ENCODE data around the gene TLR4.

Gene TLR4

DNA sequence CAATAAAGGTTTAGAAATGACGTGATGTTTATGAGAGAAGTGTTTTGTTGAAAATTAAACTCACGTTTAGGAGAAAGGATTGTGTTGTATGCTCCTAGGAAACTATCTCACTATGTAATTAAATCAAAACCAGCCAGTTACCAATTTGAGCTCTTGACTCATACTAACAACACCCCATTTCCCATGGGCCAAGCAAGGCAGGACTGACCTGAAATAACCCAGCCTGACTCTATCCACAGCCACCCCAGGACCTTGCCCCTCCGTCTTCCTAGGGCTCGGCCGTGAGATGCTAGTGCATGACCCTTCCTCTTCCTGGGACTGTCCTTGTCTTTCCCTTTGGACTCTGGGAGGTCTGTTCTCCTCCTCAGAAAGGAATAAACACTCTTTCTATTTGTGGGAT is 16.4 kb downstream of the TLR4 start:
- TF ChIP-seq CTCF (IDR thresholded peaks at IDR 0.05; ENCODE audit: low read depth, low read length): no peak
- no peak overlapping the region for H3K4me3 ChIP-seq (ENCODE audit: low read depth, low read length)

DNA sequence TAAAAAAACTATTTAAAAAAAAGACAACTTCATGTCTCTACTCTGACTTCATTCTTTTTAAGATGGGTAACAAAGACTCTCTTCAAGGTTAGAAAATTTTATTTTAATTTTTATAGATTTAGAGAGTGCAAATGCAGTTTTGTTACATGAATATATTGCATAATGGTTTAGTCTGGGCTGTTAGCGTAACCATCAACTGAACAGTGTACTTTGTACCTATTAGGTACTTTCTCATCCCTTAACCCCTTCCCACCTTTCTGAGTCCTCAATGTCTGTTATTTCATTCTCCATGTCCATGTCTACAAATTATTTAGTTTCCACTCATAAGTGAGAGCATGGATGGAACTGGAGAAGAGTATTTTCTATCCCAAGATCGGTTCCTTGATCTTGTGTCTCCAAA is 16.8 kb downstream of the TLR4 start:
- no peak for TF ChIP-seq CTCF (IDR thresholded peaks at IDR 0.05; ENCODE audit: low read depth, low read length)
- no peak overlapping the region for H3K4me3 ChIP-seq (ENCODE audit: low read depth, low read length)

DNA sequence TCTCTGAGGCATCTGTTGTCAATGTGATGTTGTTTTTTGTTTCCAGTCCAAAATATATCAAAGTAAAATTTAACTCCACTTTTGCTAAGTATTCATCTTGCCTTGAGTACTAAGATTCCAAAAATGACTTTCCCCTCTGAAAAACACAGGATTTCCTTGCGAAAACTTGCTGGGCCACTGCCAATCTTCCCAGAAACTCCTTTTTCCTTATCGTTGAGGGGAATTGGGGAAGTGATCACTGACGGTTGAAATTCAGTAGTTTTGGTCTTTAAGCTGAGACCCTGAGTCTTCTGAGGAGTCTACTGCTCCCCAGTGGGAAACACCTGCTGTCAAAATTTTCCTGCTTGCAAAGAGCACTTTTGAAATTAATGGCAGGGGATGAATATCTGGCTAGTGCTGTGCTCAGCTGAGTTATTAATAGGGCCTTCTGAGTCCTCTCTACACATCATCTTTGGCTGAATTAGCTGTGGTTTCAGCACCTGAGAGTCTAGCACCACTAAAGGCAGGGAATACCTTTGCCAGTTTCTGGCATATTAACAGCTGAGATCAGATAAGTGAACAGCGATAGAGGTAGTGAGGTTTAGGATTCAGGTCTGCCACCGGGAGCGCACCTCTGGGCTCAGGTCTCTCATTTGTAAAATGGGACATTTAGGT is 18.0 kb downstream of the TLR4 start:
- no peak overlapping the region for H3K4me3 ChIP-seq (ENCODE audit: low read depth, low read length)
- no peak for TF ChIP-seq CTCF (IDR thresholded peaks at IDR 0.05; ENCODE audit: low read depth, low read length)

- H3K4me3 ChIP-seq (ENCODE audit: low read depth, low read length): no peak overlapping the region
- TF ChIP-seq CTCF (IDR thresholded peaks at IDR 0.05; ENCODE audit: low read depth, low read length): no peak
Observed at GRCh38 chr9:117723986-117724625, 19.9 kb downstream of the TLR4 start.

- no peak for TF ChIP-seq CTCF (IDR thresholded peaks at IDR 0.05; ENCODE audit: low read depth, low read length)
- no peak overlapping the region for H3K4me3 ChIP-seq (ENCODE audit: low read depth, low read length)
Observed at GRCh38 chr9:117725426-117725887, 21.3 kb downstream of the TLR4 start.

DNA sequence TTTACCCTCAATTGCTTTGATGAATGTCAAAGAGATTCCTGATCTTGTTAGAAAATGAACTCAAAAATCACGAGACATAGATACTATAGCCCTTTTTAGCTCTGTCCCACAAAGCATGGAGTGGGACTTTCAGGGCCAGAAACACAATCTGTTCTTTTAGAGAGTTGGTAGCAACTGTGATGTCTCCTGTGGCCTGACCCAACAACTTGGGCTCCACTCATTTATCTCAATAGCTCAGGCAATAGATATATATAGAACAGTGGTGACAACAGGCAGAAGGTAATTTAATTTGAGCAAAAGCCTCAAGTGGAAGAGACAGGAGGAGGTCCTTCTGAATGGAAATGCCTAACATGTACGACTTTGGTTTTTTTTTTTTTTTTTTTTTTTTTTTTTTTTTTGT is 25.2 kb downstream of the TLR4 start:
- no peak for TF ChIP-seq CTCF (IDR thresholded peaks at IDR 0.05; ENCODE audit: low read depth, low read length)
- no peak overlapping the region for H3K4me3 ChIP-seq (ENCODE audit: low read depth, low read length)

DNA sequence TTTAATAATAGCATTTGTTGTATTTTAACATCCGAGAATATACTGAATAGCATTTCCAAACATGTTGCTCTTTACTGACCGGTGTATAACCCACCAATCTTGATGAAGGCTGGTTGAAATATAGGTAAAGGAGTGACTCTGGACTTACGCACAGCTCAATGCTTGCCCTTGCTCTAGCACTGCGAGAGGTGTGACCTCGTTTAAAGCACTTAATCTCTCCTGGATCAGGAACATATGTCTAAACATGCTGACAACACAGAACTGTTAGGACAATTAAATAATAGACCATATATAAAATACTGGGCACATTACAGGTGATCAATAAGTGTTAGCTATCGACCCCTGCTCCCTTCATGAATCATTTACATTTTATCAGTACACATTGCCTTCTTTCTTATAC is 28.3 kb downstream of the TLR4 start:
- H3K4me3 ChIP-seq (ENCODE audit: low read depth, low read length): no peak overlapping the region
- no peak for TF ChIP-seq CTCF (IDR thresholded peaks at IDR 0.05; ENCODE audit: low read depth, low read length)

Data from WI38 (cell line).